Measurements from ENCODE around the gene MTMR4.

GRCh38 chr17:58557981-58558380 is 43.5 kb upstream of the MTMR4 start:
- TF ChIP-seq, protein P1, sequence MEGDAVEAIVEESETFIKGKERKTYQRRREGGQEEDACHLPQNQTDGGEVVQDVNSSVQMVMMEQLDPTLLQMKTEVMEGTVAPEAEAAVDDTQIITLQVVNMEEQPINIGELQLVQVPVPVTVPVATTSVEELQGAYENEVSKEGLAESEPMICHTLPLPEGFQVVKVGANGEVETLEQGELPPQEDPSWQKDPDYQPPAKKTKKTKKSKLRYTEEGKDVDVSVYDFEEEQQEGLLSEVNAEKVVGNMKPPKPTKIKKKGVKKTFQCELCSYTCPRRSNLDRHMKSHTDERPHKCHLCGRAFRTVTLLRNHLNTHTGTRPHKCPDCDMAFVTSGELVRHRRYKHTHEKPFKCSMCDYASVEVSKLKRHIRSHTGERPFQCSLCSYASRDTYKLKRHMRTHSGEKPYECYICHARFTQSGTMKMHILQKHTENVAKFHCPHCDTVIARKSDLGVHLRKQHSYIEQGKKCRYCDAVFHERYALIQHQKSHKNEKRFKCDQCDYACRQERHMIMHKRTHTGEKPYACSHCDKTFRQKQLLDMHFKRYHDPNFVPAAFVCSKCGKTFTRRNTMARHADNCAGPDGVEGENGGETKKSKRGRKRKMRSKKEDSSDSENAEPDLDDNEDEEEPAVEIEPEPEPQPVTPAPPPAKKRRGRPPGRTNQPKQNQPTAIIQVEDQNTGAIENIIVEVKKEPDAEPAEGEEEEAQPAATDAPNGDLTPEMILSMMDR (IDR thresholded peaks at IDR 0.05): no peak
- no peak for TF ChIP-seq POLR2AphosphoS5 (IDR thresholded peaks at IDR 0.05)
- TF ChIP-seq POLR2A (IDR thresholded peaks at IDR 0.05): no peak
